GM12892 (cell line): ENCODE results near the gene BEAN1.

Experiments
- POLR2A ChIP-seq: IDR thresholded peaks from 2 replicates; pipeline ENCODE4 v1.6.1; 2011; ENCODE audit warnings: low read depth, low read length, control low read depth
- POLR2AphosphoS5 ChIP-seq: IDR thresholded peaks from 2 replicates; pipeline ENCODE4 v1.6.1; 2011; ENCODE audit warnings: low read depth, low read length, control low read depth

DNA sequence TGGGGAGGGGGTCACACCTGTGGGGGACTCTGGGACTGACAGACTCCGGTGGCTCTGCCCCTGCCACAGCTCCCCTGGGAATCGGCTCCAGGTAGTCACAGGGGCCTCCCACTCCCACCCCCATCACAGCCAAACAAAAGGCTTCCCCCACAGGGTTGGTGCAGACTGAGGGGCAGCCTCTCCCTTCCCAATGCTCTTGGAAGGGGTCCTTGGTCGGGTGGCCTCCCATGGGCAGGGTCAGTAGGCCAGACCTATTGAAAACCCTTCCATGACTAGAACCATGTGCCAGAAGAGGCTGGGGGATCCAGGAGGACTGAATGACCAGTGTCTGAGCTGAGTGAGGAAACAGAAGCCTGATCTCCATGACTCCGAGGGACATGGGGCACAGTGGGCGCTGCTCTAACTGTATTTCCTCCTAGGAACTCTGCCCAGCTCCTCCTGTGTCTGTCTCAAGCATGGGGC lies 94.2 kb downstream of the BEAN1 start:
- TF ChIP-seq POLR2A = no peak
- no peak for TF ChIP-seq POLR2AphosphoS5
